Cardiac fibroblast (primary cell): ENCODE results near the gene ALPK3.

Experiments used
- DNase-seq, 2 donors: peaks; one replicate each; pipeline versions ENCODE4 v3.0.0 to v3.0.0-alpha.2; 2010; ENCODE audit warnings: low read depth in 2 of 2
- H3K4me3 ChIP-seq, 2 donors: replicated peaks in 1 of 2; 1 replicate in 1 of 2; 2 replicates in 1 of 2; pipeline ENCODE4 v1.5.1; 2011; ENCODE audit warnings: low read depth in 2 of 2, low read length in 2 of 2, mild to moderate bottlenecking in 2 of 2, moderate library complexity in 1 of 2
- CTCF ChIP-seq: IDR thresholded peaks from one replicate; pipeline ENCODE4 v1.5.1; 2011; ENCODE audit warnings: low read depth, mild to moderate bottlenecking, low read length, inconsistent platforms

Gene ALPK3

DNA sequence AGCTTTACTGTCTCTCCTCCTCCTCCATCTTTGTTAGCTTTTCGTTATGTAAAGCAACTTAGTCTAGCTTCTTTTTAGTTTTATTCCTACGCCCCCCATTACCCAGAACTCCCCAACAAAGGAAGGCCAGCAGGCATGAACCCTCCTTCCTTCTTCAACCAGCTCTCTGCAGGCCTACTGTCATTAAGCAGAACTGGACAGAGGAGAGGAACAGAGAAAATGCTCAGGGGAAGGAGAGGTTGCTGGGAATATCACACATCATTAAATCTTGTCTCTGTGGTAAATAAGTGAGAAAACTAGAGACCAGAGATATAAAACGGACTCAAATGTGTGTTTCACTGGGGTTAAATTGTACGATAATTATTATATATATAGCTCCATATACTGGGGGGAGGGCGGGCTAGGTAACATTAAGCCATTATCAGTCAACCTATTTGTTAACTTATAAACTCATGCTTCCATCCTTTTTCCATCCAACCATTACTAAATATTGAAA lies 48.0 kb downstream of the ALPK3 start:
- TF ChIP-seq CTCF, result no peak
- no peak for DNase-seq
- no peak overlapping the region for H3K4me3 ChIP-seq

DNA sequence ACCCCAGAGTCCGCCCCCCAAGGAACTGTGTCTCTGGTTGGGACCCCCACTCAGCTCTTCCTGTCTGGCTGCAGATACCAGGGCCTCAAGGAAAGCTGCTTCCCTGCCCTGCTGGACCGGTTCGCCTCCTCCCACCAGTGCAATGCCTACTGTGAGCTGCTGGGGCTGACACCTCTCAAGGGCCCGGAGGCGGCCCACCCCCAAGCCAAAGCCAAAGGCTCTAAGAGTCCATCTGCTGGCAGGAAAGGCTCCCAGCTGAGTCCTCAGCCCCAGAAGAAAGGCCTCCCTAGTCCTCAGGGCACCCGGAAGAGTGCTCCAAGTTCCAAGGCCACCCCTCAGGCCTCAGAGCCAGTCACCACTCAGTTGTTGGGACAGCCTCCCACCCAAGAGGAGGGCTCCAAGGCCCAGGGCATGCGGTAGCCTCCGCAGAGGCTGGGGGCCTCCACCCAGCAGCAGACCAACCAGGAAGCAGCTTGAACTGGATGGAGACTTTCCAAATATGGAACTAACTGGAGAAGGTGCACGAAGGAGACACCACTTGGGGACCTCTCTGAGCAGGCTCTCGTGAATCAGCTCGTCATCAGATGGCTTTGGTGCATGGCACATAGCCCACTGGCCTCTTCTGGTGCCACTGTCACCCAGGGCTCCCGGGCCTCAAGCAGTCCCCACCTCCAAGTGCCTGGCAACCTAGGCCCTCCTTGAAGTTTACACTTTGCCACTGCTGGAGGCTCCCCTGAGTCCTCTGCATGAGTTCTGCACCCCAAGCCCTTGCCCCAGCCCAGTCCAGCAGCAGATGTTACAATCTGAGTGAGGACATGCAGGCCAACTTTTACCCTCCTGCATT lies 51.1 kb downstream of the ALPK3 start:
- no peak for DNase-seq
- TF ChIP-seq CTCF, result no peak
- no peak overlapping the region for H3K4me3 ChIP-seq

- no peak overlapping the region for H3K4me3 ChIP-seq
- TF ChIP-seq CTCF, result no peak
- DNase-seq, result no peak
Observed at GRCh38 chr15:84869510-84869909, 52.4 kb downstream of the ALPK3 start.

GRCh38 chr15:84871428-84871985 lies 54.4 kb downstream of the ALPK3 start:
- no peak overlapping the region for H3K4me3 ChIP-seq
- no peak for TF ChIP-seq CTCF
- no peak for DNase-seq

DNA sequence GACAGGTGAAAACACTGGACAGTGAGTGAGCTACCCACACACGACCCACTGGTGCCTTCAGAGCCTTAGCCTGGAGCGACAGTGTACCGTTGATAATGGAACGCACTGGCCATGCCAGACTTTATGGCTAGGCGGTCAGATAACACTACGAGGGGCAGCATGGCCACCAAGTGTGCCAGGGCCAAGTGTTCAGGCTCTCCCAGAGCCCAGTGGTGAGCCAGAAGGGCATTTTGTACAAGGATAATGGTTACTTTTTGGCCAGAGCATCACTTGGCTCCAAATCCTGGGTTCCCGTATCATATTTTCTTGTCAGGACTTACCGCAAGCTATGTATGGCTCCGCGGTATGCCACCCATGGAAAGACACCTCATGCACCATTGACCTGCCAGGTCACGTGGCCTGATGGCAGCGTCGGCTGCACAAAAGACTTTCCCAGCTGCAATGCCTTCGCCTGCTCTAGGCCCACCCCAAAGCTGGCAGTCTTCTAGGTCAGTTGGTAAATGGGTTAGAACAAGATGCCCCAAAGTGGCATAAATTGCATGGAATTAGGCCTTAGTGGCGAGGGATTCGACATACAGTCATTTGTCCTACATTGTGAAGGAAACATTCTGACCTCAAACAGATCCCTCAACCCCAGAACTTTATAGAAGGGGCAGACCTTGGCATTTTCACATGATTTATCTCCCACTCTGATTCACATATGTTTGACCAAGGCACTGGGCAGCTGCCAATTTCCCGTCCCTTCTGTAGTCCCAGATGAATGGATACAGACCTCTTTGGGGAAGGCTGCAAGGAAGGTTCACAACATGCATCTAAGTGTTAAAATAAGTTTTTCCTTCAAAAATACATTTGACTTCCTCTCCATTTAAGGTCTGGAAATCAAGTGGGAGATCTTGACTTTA lies 55.1 kb downstream of the ALPK3 start:
- no peak for TF ChIP-seq CTCF
- H3K4me3 ChIP-seq, result no peak overlapping the region
- peak in 1 of 2 donors; percentile 24 for DNase-seq

GRCh38 chr15:84873997-84874396 lies 56.8 kb downstream of the ALPK3 start:
- no peak for TF ChIP-seq CTCF
- no peak for DNase-seq
- H3K4me3 ChIP-seq, result no peak overlapping the region
